PC-3 (cell line): Measurements from ENCODE around the gene OR10R2. TPM values are rescaled to one million over a fixed set of nuclear protein-coding genes. Genes with fewer than 3 reads are reported as not detected.

Source experiments
- ATAC-seq: fragments of 200-7000 bp; cut with Tn5 transposase; 2 replicates; pipeline ENCODE4 v1.9.1; 2020; ENCODE audit warnings: mild to moderate bottlenecking, moderate library complexity
- BruUV-seq: library from RNA; stranded (reverse); fragments of 400-500 nt; replicated peaks from 2 replicates; lab custom pipeline; 2021; lab: Mats Ljungman, UMichigan
- CTCF ChIA-PET: fragments of 300-600 bp; sonication (Branson Sonifier 250); formaldehyde crosslinking; loops from one replicate; lab custom pipeline; 2022; ENCODE audit warnings: antibody characterized with exemption; lab: Charles Lee
- POLR2A ChIA-PET: fragments of 300-600 bp; sonication (Branson Sonifier 250); formaldehyde crosslinking; loops from one replicate; lab custom pipeline; 2022; ENCODE audit warnings: antibody characterized with exemption; ENCODE audit not compliant: unreplicated experiment; lab: Charles Lee
- DNase-seq: peaks from one replicate; pipeline ENCODE4 v3.0.0-alpha.2; 2015
- H2AFZ ChIP-seq: fragments of 300-600 bp; sonication (generic); 2 replicates; pipeline ENCODE4 v1.6.0; 2016; ENCODE audit warnings: antibody characterized with exemption, low read length
- H3F3A ChIP-seq: fragments of 300-600 bp; sonication (generic); one replicate; pipeline ENCODE4 v1.6.0; 2017; ENCODE audit warnings: antibody characterized with exemption, low read length, control low read depth, mild to moderate bottlenecking; ENCODE audit not compliant: unreplicated experiment
- H3K27ac ChIP-seq: fragments of 300-600 bp; sonication (generic); 2 replicates; pipeline ENCODE4 v1.5.1; 2016; ENCODE audit warnings: mild to moderate bottlenecking, low read length
- H3K27me3 ChIP-seq: fragments of 300-600 bp; sonication (generic); 2 replicates; pipeline ENCODE4 v1.6.1; 2016; ENCODE audit warnings: low read length, mixed read lengths
- H3K36me3 ChIP-seq: fragments of 300-600 bp; sonication (generic); 2 replicates; pipeline ENCODE4 v1.6.1; 2016; ENCODE audit warnings: low read depth, mixed run types, low read length, mixed read lengths
- H3K4me1 ChIP-seq: fragments of 300-600 bp; sonication (generic); 2 replicates; pipeline ENCODE4 v1.5.1; 2016; ENCODE audit warnings: low read length; ENCODE audit not compliant: insufficient read depth
- H3K4me2 ChIP-seq: fragments of 300-600 bp; sonication (generic); 2 replicates; pipeline ENCODE4 v1.6.0; 2016; ENCODE audit warnings: low read length
- H3K4me3 ChIP-seq: fragments of 300-600 bp; sonication (generic); 2 replicates; pipeline ENCODE4 v1.5.1; 2016; ENCODE audit warnings: mild to moderate bottlenecking, low read length, mixed read lengths
- H3K79me2 ChIP-seq: fragments of 300-600 bp; sonication (generic); 2 replicates; pipeline ENCODE4 v1.6.1; 2017; ENCODE audit warnings: low read length, mixed read lengths
- H3K9ac ChIP-seq: fragments of 300-600 bp; sonication (generic); 2 replicates; pipeline ENCODE4 v1.6.0; 2016; ENCODE audit warnings: mild to moderate bottlenecking, low read length
- H3K9me2 ChIP-seq: fragments of 300-600 bp; sonication (generic); replicated peaks from 2 replicates; pipeline ENCODE4 v1.6.1; 2016; ENCODE audit warnings: mixed run types, low read length, mixed read lengths
- H3K9me3 ChIP-seq: fragments of 300-600 bp; sonication (generic); 2 replicates; pipeline ENCODE4 v1.6.1; 2016; ENCODE audit warnings: low read length, mixed read lengths
- H4K20me1 ChIP-seq: fragments of 300-600 bp; sonication (generic); 2 replicates; pipeline ENCODE4 v1.6.1; 2016; ENCODE audit warnings: low read length, mixed read lengths
- CTCF ChIP-seq: fragments of 300-600 bp; sonication (generic); conservative IDR thresholded peaks from 2 replicates; pipeline ENCODE4 v1.5.1; 2017; ENCODE audit warnings: antibody characterized with exemption, low read depth, mild to moderate bottlenecking, low read length
- EZH2 ChIP-seq: fragments of 300-600 bp; sonication (generic); IDR thresholded peaks from one replicate; pipeline ENCODE4 v1.6.1; 2017; ENCODE audit warnings: antibody characterized with exemption, mild to moderate bottlenecking, low read length; ENCODE audit not compliant: unreplicated experiment
- EZH2phosphoT487 ChIP-seq: fragments of 300-600 bp; sonication (generic); IDR thresholded peaks from 2 replicates; pipeline ENCODE4 v1.6.1; 2018; ENCODE audit warnings: mild to moderate bottlenecking, antibody characterized with exemption, low read length, borderline replicate concordance
- intact Hi-C: fragments of 100-400 bp; cut with micrococcal nuclease; formaldehyde crosslinking; loops from 2 replicates; pipeline ENCODE4 v1.9.0; 2023
- total RNA-seq: library from RNA; depleted of rRNA; stranded (reverse); fragments of >200 nt; gene quantifications from 2 replicates; pipeline ENCODE4 v1.2.3, GENCODE V29; 2014

The OR10R2 gene
- total RNA-seq, 1 experiment from 2014 or later: not detected

GRCh38 chr1:158516966-158517365, 44.9 kb downstream of the OR10R2 start:
- Histone ChIP-seq H3K9ac (no peak overlapping the region), H3K79me2 (no peaks in the 10 kb centered on the region), H3K27me3 (peaks cover 15% of the 10 kb centered on the region), H2AFZ (no peak overlapping the region), H4K20me1 (no peaks in the 10 kb centered on the region), H3K4me3 (no peak overlapping the region), H3K4me2 (no peak overlapping the region), H3K9me3 (no peaks in the 10 kb centered on the region), H3F3A (no peaks in the 10 kb centered on the region), H3K36me3 (no peaks in the 10 kb centered on the region), H3K4me1 (no peaks in the 10 kb centered on the region), H3K27ac (no peak overlapping the region), H3K9me2 (no peaks in the 10 kb centered on the region)
- POLR2A ChIA-PET: no interaction called here
- no peak for DNase-seq
- no TSS peak for BruUV-seq
- intact Hi-C loops: no loop called here
- CTCF ChIA-PET: no interaction called here
- ATAC-seq: no peak
- TF ChIP-seq CTCF: no peak
- no peak for TF ChIP-seq EZH2
- TF ChIP-seq EZH2phosphoT487: no peak

- no peaks in the 10 kb centered on the region for H3K9me2 ChIP-seq
- BruUV-seq: no TSS peak
Observed at GRCh38 chr1:158520021-158520420, 48.0 kb downstream of the OR10R2 start.

More at GRCh38 chr1:158520021-158520420, 48.0 kb downstream of the OR10R2 start:
- DNase-seq: no peak
- TF ChIP-seq EZH2phosphoT487 (no peak), CTCF (no peak), EZH2 (no peak)
- no peak overlapping the region for H2AFZ ChIP-seq
- no peaks in the 10 kb centered on the region for H3F3A ChIP-seq
- H3K27ac ChIP-seq: no peak overlapping the region
- ChIA-PET POLR2A (no interaction called here), CTCF (no interaction called here)
- H3K9me3 ChIP-seq: no peaks in the 10 kb centered on the region
- ATAC-seq: no peak
- H3K4me3 ChIP-seq: no peak overlapping the region
- H3K36me3 ChIP-seq: no peaks in the 10 kb centered on the region
- H3K79me2 ChIP-seq: no peaks in the 10 kb centered on the region
- intact Hi-C loops: no loop called here
- H3K27me3 ChIP-seq: peaks cover 22% of the 10 kb centered on the region
- H3K4me2 ChIP-seq: no peak overlapping the region
- H4K20me1 ChIP-seq: no peaks in the 10 kb centered on the region
- H3K4me1 ChIP-seq: no peaks in the 10 kb centered on the region
- H3K9ac ChIP-seq: no peak overlapping the region
